Skeletal muscle satellite cell (primary cell): ENCODE results near the gene MRPL45.
A peak's percentile ranks its signal among the peaks of the same experiment; 100 is the strongest.

ENCODE experiments used
- H3K27me3 ChIP-seq: 2 replicates; pipeline ENCODE4 v1.7.0; 2013; ENCODE audit warnings: low read length; ENCODE audit not compliant: control insufficient read depth, insufficient read depth
- H3K36me3 ChIP-seq: 2 replicates; pipeline ENCODE4 v1.7.0; 2013; ENCODE audit warnings: mild to moderate bottlenecking, control low read depth, low read length; ENCODE audit not compliant: insufficient read depth
- H3K4me1 ChIP-seq: 2 replicates; pipeline ENCODE4 v1.7.0; 2013; ENCODE audit warnings: low read length; ENCODE audit not compliant: control insufficient read depth, insufficient read depth
- H3K4me2 ChIP-seq: 2 replicates; pipeline ENCODE4 v1.7.0; 2013; ENCODE audit warnings: mild to moderate bottlenecking, low read length
- H3K4me3 ChIP-seq: 2 replicates; pipeline ENCODE4 v1.7.0; 2013; ENCODE audit warnings: low read length
- H3K9ac ChIP-seq: 2 replicates; pipeline ENCODE4 v1.7.0; 2013; ENCODE audit warnings: mild to moderate bottlenecking, low read depth, low read length, moderate library complexity
- H3K9me3 ChIP-seq: replicated peaks from 2 replicates; pipeline ENCODE4 v1.7.0; 2013; ENCODE audit warnings: mild to moderate bottlenecking, control low read depth, low read length

The MRPL45 gene

GRCh38 chr17:38351412-38352222 lies 54.6 kb downstream of the MRPL45 start, which contains the start of gene SOCS7:
Gene SOCS7, plus strand, starts transcription at chr17:38351844. Its CDS starts 209 bp downstream, at chr17:38352053.
- Histone ChIP-seq H3K9ac (peak within 1 kb of the TSS; percentile 81), H3K27me3 (no peaks in the 10 kb centered on the region), H3K4me2 (peak within 1 kb of the TSS; percentile 88), H3K9me3 (no peaks in the 10 kb centered on the region), H3K36me3 (no peaks in the 10 kb centered on the region), H3K4me1 (peaks cover 19% of the 10 kb centered on the region), H3K4me3 (peak within 1 kb of the TSS; percentile 83)

GRCh38 chr17:38352245-38353085 lies 55.5 kb downstream of the MRPL45 start:
- Histone ChIP-seq H3K27me3 (no peaks in the 10 kb centered on the region), H3K4me3 (peak overlapping the region; percentile 83), H3K9ac (peak overlapping the region; percentile 81), H3K9me3 (no peaks in the 10 kb centered on the region), H3K4me2 (peak overlapping the region; percentile 88), H3K36me3 (no peaks in the 10 kb centered on the region), H3K4me1 (peaks cover 23% of the 10 kb centered on the region)

DNA sequence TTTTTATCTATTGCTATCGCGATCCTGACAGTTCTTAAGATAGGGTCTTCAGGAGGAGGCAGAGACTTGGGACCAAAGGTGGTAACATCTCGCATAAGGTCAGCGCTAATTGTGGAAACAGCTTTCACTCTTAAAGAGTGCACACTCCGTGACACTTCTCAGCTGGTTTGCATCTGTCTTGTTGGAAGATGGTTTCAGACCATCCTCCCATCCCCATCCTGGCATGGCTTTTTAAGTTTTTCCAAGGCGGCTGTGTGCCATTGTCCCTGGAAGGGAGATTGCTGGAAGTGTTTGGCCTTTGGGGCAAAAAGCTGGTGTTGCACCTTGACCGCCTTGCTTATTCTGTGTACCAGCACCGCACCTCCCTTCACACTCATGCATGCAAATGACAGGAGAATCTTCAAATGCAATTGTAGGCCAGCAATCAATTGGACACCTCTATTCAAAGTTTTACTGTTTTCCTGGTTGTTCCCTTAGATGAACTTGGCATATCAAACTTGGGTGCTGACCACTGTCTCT lies 56.2 kb downstream of the MRPL45 start:
- Histone ChIP-seq H3K9me3 (no peaks in the 10 kb centered on the region), H3K4me3 (peak overlapping the region; percentile 83), H3K36me3 (no peaks in the 10 kb centered on the region), H3K4me1 (peaks cover 30% of the 10 kb centered on the region), H3K4me2 (peak overlapping the region; percentile 88), H3K9ac (peak overlapping the region; percentile 81), H3K27me3 (no peaks in the 10 kb centered on the region)

- Histone ChIP-seq H3K9me3 (no peaks in the 10 kb centered on the region), H3K4me2 (peak overlapping the region; percentile 88), H3K9ac (no peak overlapping the region), H3K36me3 (no peaks in the 10 kb centered on the region), H3K4me3 (peak overlapping the region; percentile 83), H3K27me3 (no peaks in the 10 kb centered on the region), H3K4me1 (peaks cover 30% of the 10 kb centered on the region)
Measured at GRCh38 chr17:38353668-38354067, 56.7 kb downstream of the MRPL45 start.

GRCh38 chr17:38354466-38354865 lies 57.5 kb downstream of the MRPL45 start:
- Histone ChIP-seq H3K4me2 (peak overlapping the region; percentile 88), H3K27me3 (no peaks in the 10 kb centered on the region), H3K4me1 (peaks cover 36% of the 10 kb centered on the region), H3K36me3 (no peaks in the 10 kb centered on the region), H3K9ac (no peak overlapping the region), H3K4me3 (peak overlapping the region; percentile 7), H3K9me3 (no peaks in the 10 kb centered on the region)

DNA sequence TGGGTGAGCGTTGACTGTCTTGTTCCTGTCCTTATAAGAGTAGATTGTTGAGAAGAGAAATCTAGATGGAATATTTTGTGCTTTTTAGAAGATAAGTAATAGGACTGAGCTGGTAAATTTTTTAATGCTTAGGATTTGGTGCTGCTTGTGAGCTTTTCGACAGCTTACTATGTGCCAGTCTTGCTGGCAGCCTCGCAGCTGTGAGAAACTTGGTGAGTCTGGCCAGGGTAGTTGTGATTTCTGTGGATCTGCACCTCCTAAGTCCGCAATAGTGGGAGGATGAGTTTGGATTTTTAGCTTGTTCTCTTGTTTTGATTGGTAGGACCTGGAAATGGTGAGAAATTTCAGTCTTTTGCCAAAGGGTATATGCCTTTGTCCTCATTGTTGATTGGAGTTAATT lies 58.3 kb downstream of the MRPL45 start:
- Histone ChIP-seq H3K4me1 (peaks cover 36% of the 10 kb centered on the region), H3K9me3 (no peaks in the 10 kb centered on the region), H3K9ac (no peak overlapping the region), H3K4me2 (peak overlapping the region; percentile 88), H3K27me3 (no peaks in the 10 kb centered on the region), H3K4me3 (no peak overlapping the region), H3K36me3 (no peaks in the 10 kb centered on the region)

- Histone ChIP-seq H3K4me1 (peaks cover 37% of the 10 kb centered on the region), H3K9ac (no peak overlapping the region), H3K27me3 (no peaks in the 10 kb centered on the region), H3K4me2 (no peak overlapping the region), H3K4me3 (no peak overlapping the region), H3K9me3 (no peaks in the 10 kb centered on the region), H3K36me3 (peaks cover 7% of the 10 kb centered on the region)
Measured at GRCh38 chr17:38357486-38358123, 60.6 kb downstream of the MRPL45 start.

GRCh38 chr17:38358586-38359513 lies 61.9 kb downstream of the MRPL45 start:
- H3K27me3 ChIP-seq = no peaks in the 10 kb centered on the region
- H3K4me2 ChIP-seq = no peak overlapping the region
- H3K36me3 ChIP-seq = peaks cover 8% of the 10 kb centered on the region
- no peak overlapping the region for H3K4me3 ChIP-seq
- H3K9me3 ChIP-seq = no peaks in the 10 kb centered on the region
- H3K9ac ChIP-seq = no peak overlapping the region
- peaks cover 29% of the 10 kb centered on the region for H3K4me1 ChIP-seq

- Histone ChIP-seq H3K27me3 (no peaks in the 10 kb centered on the region), H3K9ac (no peak overlapping the region), H3K36me3 (peaks cover 22% of the 10 kb centered on the region)
Measured at GRCh38 chr17:38361694-38362465, 64.9 kb downstream of the MRPL45 start.

GRCh38 chr17:38363016-38363415 lies 66.0 kb downstream of the MRPL45 start:
- H3K27me3 ChIP-seq = no peaks in the 10 kb centered on the region
- no peak overlapping the region for H3K4me2 ChIP-seq
- peaks cover 28% of the 10 kb centered on the region for H3K36me3 ChIP-seq
- H3K9me3 ChIP-seq = no peaks in the 10 kb centered on the region
- H3K4me1 ChIP-seq = peaks cover 14% of the 10 kb centered on the region
- no peak overlapping the region for H3K4me3 ChIP-seq
- no peak overlapping the region for H3K9ac ChIP-seq

More at GRCh38 chr17:38361694-38362465, 64.9 kb downstream of the MRPL45 start:
- Histone ChIP-seq H3K4me1 (peaks cover 24% of the 10 kb centered on the region), H3K4me3 (no peak overlapping the region), H3K4me2 (no peak overlapping the region), H3K9me3 (no peaks in the 10 kb centered on the region)
